Upper lobe of right lung (tissue), 1 donor: ENCODE results near the gene KRT12. TPM values are rescaled to one million over a fixed set of nuclear protein-coding genes. Genes with fewer than 3 reads are reported as not detected.

Source experiments
- ATAC-seq: fragments of 200-7000 bp; cut with Tn5 transposase; one replicate; pipeline ENCODE4 v1.9.1; 2020; ENCODE audit warnings: mild to moderate bottlenecking, moderate library complexity
- DNase-seq: peaks from one replicate; pipeline ENCODE4 v3.0.0-alpha.2; 2020
- H3K27ac ChIP-seq: fragments of 200-600 bp; one replicate; pipeline ENCODE4 v1.8.0; 2022
- H3K27me3 ChIP-seq: fragments of 200-600 bp; one replicate; pipeline ENCODE4 v1.8.0; 2022; ENCODE audit warnings: mild to moderate bottlenecking
- H3K36me3 ChIP-seq: fragments of 200-600 bp; one replicate; pipeline ENCODE4 v1.8.0; 2022
- H3K4me1 ChIP-seq: fragments of 200-600 bp; one replicate; pipeline ENCODE4 v1.8.0; 2022
- H3K4me3 ChIP-seq: fragments of 200-600 bp; one replicate; pipeline ENCODE4 v1.8.0; 2022; ENCODE audit warnings: mild to moderate bottlenecking
- H3K9me3 ChIP-seq: fragments of 200-600 bp; one replicate; pipeline ENCODE4 v1.8.0; 2022
- CTCF ChIP-seq: fragments of 200-600 bp; IDR thresholded peaks from one replicate; pipeline ENCODE4 v1.8.0; 2022; ENCODE audit warnings: antibody characterized with exemption
- intact Hi-C: fragments of 100-400 bp; cut with DNase I; formaldehyde crosslinking; loops from one replicate; pipeline ENCODE4 v1.11.0; 2022
- total RNA-seq: library from RNA; stranded (reverse); fragmentation: NEBNext Ultra II Directional; extraction: Animal tissue kit (Norgen Biotek cat#: 25700); gene quantifications from one replicate; pipeline ENCODE4 v1.2.1, GENCODE V29; 2021
- donor health status: DM: no; HTN: yes; CAD: no; lungs with severe emphysema.

Gene KRT12
- total RNA-seq, 1 donor from 2014 or later, result not detected

GRCh38 chr17:40849723-40850122 lies 17.3 kb downstream of the KRT12 start:
- Histone ChIP-seq H3K4me1 (no peaks in the 10 kb centered on the region), H3K27me3 (no peaks in the 10 kb centered on the region), H3K36me3 (no peaks in the 10 kb centered on the region), H3K9me3 (no peaks in the 10 kb centered on the region), H3K27ac (no peak overlapping the region), H3K4me3 (no peak overlapping the region)
- TF ChIP-seq CTCF, result no peak
- intact Hi-C loops, result no loop called here
- DNase-seq (no peak), ATAC-seq (no peak)

DNA sequence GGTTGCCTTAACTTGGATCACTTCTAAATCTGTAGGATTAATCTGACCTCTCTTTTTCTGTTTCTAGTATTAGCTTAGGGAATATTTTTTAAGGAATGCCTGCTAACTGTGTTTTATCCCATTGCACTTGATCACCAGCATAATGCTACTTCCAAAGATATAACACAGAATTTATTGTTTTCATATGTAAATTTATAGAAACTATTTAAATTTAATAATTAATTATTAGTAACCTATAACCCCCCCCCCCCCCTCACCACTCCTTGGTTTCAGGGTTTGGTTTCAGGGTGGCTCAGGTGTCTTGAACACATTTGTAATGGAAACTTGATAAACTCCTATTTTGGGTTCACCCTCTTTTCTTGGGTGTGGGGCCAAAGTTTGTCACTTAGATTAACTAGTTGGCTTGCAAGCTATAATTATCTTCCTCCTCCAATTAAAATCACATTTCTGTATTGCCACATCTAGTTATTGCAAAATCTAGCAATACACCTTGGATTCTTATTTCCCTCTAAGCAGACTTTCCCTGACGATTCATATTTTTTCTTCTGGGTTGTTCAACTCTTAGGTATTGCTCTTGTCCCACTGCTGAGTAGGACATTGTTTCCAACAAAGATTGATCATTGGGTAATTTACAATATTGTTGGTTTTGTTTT lies 18.3 kb downstream of the KRT12 start:
- no peak for DNase-seq
- no peaks in the 10 kb centered on the region for H3K36me3 ChIP-seq
- intact Hi-C loops, result no loop called here
- no peak for TF ChIP-seq CTCF
- H3K27me3 ChIP-seq, result no peaks in the 10 kb centered on the region
- no peak for ATAC-seq
- no peaks in the 10 kb centered on the region for H3K4me1 ChIP-seq
- H3K27ac ChIP-seq, result no peak overlapping the region
- no peak overlapping the region for H3K4me3 ChIP-seq
- H3K9me3 ChIP-seq, result no peaks in the 10 kb centered on the region

DNA sequence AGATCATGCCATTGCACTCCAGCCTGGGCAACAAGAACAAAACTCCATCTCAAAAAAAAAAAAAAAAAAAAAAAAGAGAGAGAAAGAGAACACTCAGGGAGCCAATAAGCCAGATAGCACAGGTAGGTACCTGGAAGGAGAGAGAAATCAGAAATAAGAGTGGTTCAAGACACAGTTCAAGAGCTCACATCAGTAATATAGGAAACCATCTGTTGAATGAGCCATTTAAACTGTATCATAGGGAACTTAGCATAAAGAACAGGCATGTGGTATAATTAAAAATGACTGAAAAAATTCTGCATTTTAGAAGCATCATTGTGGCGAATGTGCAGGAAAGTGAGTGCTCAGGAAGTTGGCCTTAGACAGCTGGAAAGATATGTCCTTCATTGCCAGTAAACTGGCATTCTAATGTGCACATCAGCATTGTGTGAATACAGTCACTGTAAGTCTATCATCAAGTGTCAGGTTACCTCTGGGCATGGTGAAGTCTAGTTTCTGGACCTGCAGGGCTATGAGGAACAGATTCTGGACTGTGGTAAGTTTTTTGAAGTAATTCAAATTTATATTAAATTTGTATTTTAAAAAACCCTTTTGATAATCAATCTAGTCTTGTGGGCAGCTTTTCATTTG lies 20.4 kb downstream of the KRT12 start:
- no peak for TF ChIP-seq CTCF
- H3K9me3 ChIP-seq, result no peaks in the 10 kb centered on the region
- DNase-seq (no peak), ATAC-seq (no peak)
- no peak overlapping the region for H3K4me3 ChIP-seq
- intact Hi-C loops, result no loop called here
- H3K36me3 ChIP-seq, result no peaks in the 10 kb centered on the region
- no peak overlapping the region for H3K27ac ChIP-seq
- H3K4me1 ChIP-seq, result no peaks in the 10 kb centered on the region
- no peaks in the 10 kb centered on the region for H3K27me3 ChIP-seq

GRCh38 chr17:40844671-40845107 lies 22.3 kb downstream of the KRT12 start:
- no peaks in the 10 kb centered on the region for H3K36me3 ChIP-seq
- H3K27ac ChIP-seq, result no peak overlapping the region
- no peaks in the 10 kb centered on the region for H3K9me3 ChIP-seq
- no peak for DNase-seq
- no peak for ATAC-seq
- TF ChIP-seq CTCF, result no peak
- intact Hi-C loops, result no loop called here
- H3K4me3 ChIP-seq, result no peak overlapping the region
- no peaks in the 10 kb centered on the region for H3K27me3 ChIP-seq
- no peaks in the 10 kb centered on the region for H3K4me1 ChIP-seq

DNA sequence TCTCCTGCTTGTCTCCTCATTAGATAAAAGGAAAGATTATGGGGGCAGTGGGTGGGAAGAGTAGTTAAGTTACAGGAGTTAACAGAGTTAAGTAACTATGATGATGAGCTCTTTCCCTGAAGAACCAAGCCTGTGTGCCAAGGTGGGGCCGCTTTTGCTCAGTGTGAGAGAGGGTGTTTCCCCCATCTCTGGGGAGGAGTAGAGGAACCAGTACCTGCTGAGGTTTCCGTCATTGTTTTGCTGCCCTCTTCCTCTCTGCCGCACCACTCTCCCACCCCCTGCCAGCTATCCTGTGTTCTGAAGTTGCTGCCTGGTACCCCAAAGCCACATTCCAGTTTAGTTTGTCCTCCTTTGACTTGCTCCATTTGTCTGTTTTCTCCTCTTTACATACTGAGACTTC lies 23.8 kb downstream of the KRT12 start:
- no peaks in the 10 kb centered on the region for H3K36me3 ChIP-seq
- TF ChIP-seq CTCF, result no peak
- no peaks in the 10 kb centered on the region for H3K27me3 ChIP-seq
- DNase-seq (no peak), ATAC-seq (no peak)
- intact Hi-C loops, result no loop called here
- H3K9me3 ChIP-seq, result no peaks in the 10 kb centered on the region
- H3K4me3 ChIP-seq, result no peak overlapping the region
- H3K4me1 ChIP-seq, result no peaks in the 10 kb centered on the region
- H3K27ac ChIP-seq, result no peak overlapping the region
